HTR-8/SVneo (cell line): ENCODE measurements around the gene NEAT1.

Source experiments
- DNase-seq: peaks from one replicate; pipeline ENCODE4 v3.0.0; 2011; ENCODE audit warnings: low spot score, mixed read lengths; ENCODE audit not compliant: insufficient read length
- FAIRE-seq: peaks from 2 replicates; lab custom pipeline; 2011; peaks lifted over from hg19 to GRCh38; lab: Jason Lieb, UNC

Gene NEAT1

GRCh38 chr11:65420506-65420905 is 2.1 kb upstream of the NEAT1 start:
- FAIRE-seq, result no peak

GRCh38 chr11:65420979-65421793 is 1.4 kb upstream of the NEAT1 start:
- peak; percentile 74 for FAIRE-seq

More at GRCh38 chr11:65420506-65420905, 2.1 kb upstream of the NEAT1 start:
- no peak for DNase-seq

GRCh38 chr11:65421794-65422632 is 585 bp upstream of the NEAT1 start:
- FAIRE-seq (no peak), DNase-seq (peak; percentile 81)

More at GRCh38 chr11:65420979-65421793, 1.4 kb upstream of the NEAT1 start:
- peak; percentile 86 for DNase-seq

GRCh38 chr11:65423516-65424204 is 1.1 kb downstream of the NEAT1 start:
- no peak for DNase-seq
- no peak for FAIRE-seq

GRCh38 chr11:65424205-65425104 is 1.9 kb downstream of the NEAT1 start:
- no peak for DNase-seq
- FAIRE-seq, result no peak

- FAIRE-seq (no peak), DNase-seq (no peak)
Observed at GRCh38 chr11:65425105-65425970, 2.7 kb downstream of the NEAT1 start.

- no peak for FAIRE-seq
- no peak for DNase-seq
Observed at GRCh38 chr11:65425971-65426838, 3.6 kb downstream of the NEAT1 start.

- FAIRE-seq, result no peak
- no peak for DNase-seq
Observed at GRCh38 chr11:65426839-65427690, 4.5 kb downstream of the NEAT1 start.

GRCh38 chr11:65427691-65428577 is 5.3 kb downstream of the NEAT1 start:
- DNase-seq (no peak), FAIRE-seq (no peak)

GRCh38 chr11:65428578-65429067 is 6.0 kb downstream of the NEAT1 start:
- FAIRE-seq (no peak), DNase-seq (no peak)

GRCh38 chr11:65429068-65429681 is 6.6 kb downstream of the NEAT1 start:
- DNase-seq (no peak), FAIRE-seq (no peak)

- FAIRE-seq (no peak), DNase-seq (no peak)
Observed at GRCh38 chr11:65429724-65430405, 7.3 kb downstream of the NEAT1 start.

GRCh38 chr11:65430406-65431217 is 8.0 kb downstream of the NEAT1 start:
- FAIRE-seq (no peak), DNase-seq (no peak)
